Lower lobe of right lung (tissue), 2 donors: Measurements from ENCODE around the gene SPATA46. TPM values are rescaled to one million over a fixed set of nuclear protein-coding genes. Genes with fewer than 3 reads are reported as not detected.

Experiments used
- ATAC-seq, 2 donors: fragments of 200-7000 bp; cut with Tn5 transposase; one replicate each; pipeline ENCODE4 v1.9.1; 2020 to 2022; ENCODE audit warnings: mild to moderate bottlenecking in 2 of 2, moderate library complexity in 2 of 2
- DNase-seq: peaks from one replicate; pipeline ENCODE4 v3.0.0-alpha.2; 2020
- H3K27ac ChIP-seq: fragments of 200-600 bp; one replicate; pipeline ENCODE4 v1.8.0; 2022
- H3K27me3 ChIP-seq: fragments of 200-600 bp; one replicate; pipeline ENCODE4 v1.8.0; 2022; ENCODE audit warnings: low read depth
- H3K36me3 ChIP-seq: fragments of 200-600 bp; one replicate; pipeline ENCODE4 v1.8.0; 2022; ENCODE audit warnings: mild to moderate bottlenecking
- H3K4me1 ChIP-seq: fragments of 200-600 bp; one replicate; pipeline ENCODE4 v1.8.0; 2022
- H3K4me3 ChIP-seq: fragments of 200-600 bp; one replicate; pipeline ENCODE4 v1.8.0; 2022; ENCODE audit warnings: mild to moderate bottlenecking
- H3K9me3 ChIP-seq: fragments of 200-600 bp; one replicate; pipeline ENCODE4 v1.8.0; 2022
- CTCF ChIP-seq: fragments of 200-600 bp; IDR thresholded peaks from one replicate; pipeline ENCODE4 v1.8.0; 2022; ENCODE audit warnings: antibody characterized with exemption, mild to moderate bottlenecking
- intact Hi-C: fragments of 100-400 bp; cut with DNase I; formaldehyde crosslinking; loops from one replicate; pipeline ENCODE4 v1.11.0; 2022
- total RNA-seq: library from RNA; stranded (reverse); fragmentation: NEBNext Ultra II Directional; extraction: Animal tissue kit (Norgen Biotek cat#: 25700); gene quantifications from one replicate; pipeline ENCODE4 v1.2.1, GENCODE V29; 2021
- donor health status: DM: no; HTN: yes; CAD: no; lungs with severe emphysema.

The SPATA46 gene
- total RNA-seq, 1 donor from 2014 or later, result not detected

GRCh38 chr1:162373541-162374260 is 3.0 kb downstream of the SPATA46 start:
- Histone ChIP-seq H3K4me1 (no peaks in the 10 kb centered on the region), H3K27ac (peak overlapping the region; percentile 25), H3K27me3 (no peaks in the 10 kb centered on the region), H3K4me3 (no peak overlapping the region), H3K9me3 (no peaks in the 10 kb centered on the region), H3K36me3 (no peaks in the 10 kb centered on the region)
- intact Hi-C loops, result no loop called here
- DNase-seq, result peak; percentile 61
- ATAC-seq, result peak; percentile 88
- no peak for TF ChIP-seq CTCF

- H3K27me3 ChIP-seq, result no peaks in the 10 kb centered on the region
- no peak overlapping the region for H3K27ac ChIP-seq
- DNase-seq (no peak), ATAC-seq (no peak)
- no peak for TF ChIP-seq CTCF
- H3K9me3 ChIP-seq, result no peaks in the 10 kb centered on the region
- no peaks in the 10 kb centered on the region for H3K4me1 ChIP-seq
- H3K4me3 ChIP-seq, result no peak overlapping the region
- no peaks in the 10 kb centered on the region for H3K36me3 ChIP-seq
- intact Hi-C loops, result no loop called here
Observed at GRCh38 chr1:162373072-162373427, 3.6 kb downstream of the SPATA46 start.

- H3K4me1 ChIP-seq, result no peaks in the 10 kb centered on the region
- DNase-seq, result no peak
Observed at GRCh38 chr1:162372159-162373071, 4.2 kb downstream of the SPATA46 start.

GRCh38 chr1:162371611-162372010 is 5.0 kb downstream of the SPATA46 start:
- no peaks in the 10 kb centered on the region for H3K4me1 ChIP-seq
- intact Hi-C loops, result no loop called here
- H3K9me3 ChIP-seq, result no peaks in the 10 kb centered on the region
- TF ChIP-seq CTCF, result no peak
- DNase-seq, result no peak
- H3K27me3 ChIP-seq, result no peaks in the 10 kb centered on the region
- no peaks in the 10 kb centered on the region for H3K36me3 ChIP-seq
- H3K27ac ChIP-seq, result no peak overlapping the region
- ATAC-seq, result no peak
- H3K4me3 ChIP-seq, result no peak overlapping the region

More at GRCh38 chr1:162372159-162373071, 4.2 kb downstream of the SPATA46 start:
- intact Hi-C loops, result no loop called here
- no peak for TF ChIP-seq CTCF
- no peaks in the 10 kb centered on the region for H3K36me3 ChIP-seq
- no peak overlapping the region for H3K4me3 ChIP-seq
- no peak overlapping the region for H3K27ac ChIP-seq
- H3K27me3 ChIP-seq, result no peaks in the 10 kb centered on the region
- H3K9me3 ChIP-seq, result no peaks in the 10 kb centered on the region
- ATAC-seq, result no peak

- no peak for ATAC-seq
- H3K9me3 ChIP-seq, result no peaks in the 10 kb centered on the region
- H3K27ac ChIP-seq, result no peak overlapping the region
- no peaks in the 10 kb centered on the region for H3K36me3 ChIP-seq
- H3K27me3 ChIP-seq, result no peaks in the 10 kb centered on the region
- H3K4me3 ChIP-seq, result no peak overlapping the region
- no peaks in the 10 kb centered on the region for H3K4me1 ChIP-seq
- intact Hi-C loops, result no loop called here
- no peak for DNase-seq
- TF ChIP-seq CTCF, result no peak
Observed at GRCh38 chr1:162370721-162371120, 5.9 kb downstream of the SPATA46 start.
